SW480 (cell line): ENCODE results near the gene TAS1R2.
"Not testable (repeated sequence)": the region's sequence is repeated elsewhere in the genome, so short reads cannot be mapped to it uniquely, and the experiment has no call there.

Experiments used
- DNase-seq: peaks from one replicate; pipeline ENCODE4 v3.0.0-alpha.2; 2016; ENCODE audit warnings: low spot score

Gene TAS1R2

GRCh38 chr1:18859560-18859959 lies at the start of gene TAS1R2:
Gene TAS1R2, minus strand, starts transcription at chr1:18859660. Its CDS starts 0 bp downstream, at chr1:18859660.
- no peak for DNase-seq

GRCh38 chr1:18907917-18908845 lies 48.7 kb upstream of the TAS1R2 start:
- DNase-seq, result no peak

- DNase-seq, result peak; percentile 52
Measured at GRCh38 chr1:18907021-18907916, 47.8 kb upstream of the TAS1R2 start.

GRCh38 chr1:18903291-18903756 lies 43.9 kb upstream of the TAS1R2 start:
- DNase-seq, result no peak

GRCh38 chr1:18902523-18903290 lies 43.2 kb upstream of the TAS1R2 start, which contains the start of gene ALDH4A1:
Gene ALDH4A1, minus strand, starts transcription at chr1:18902555. Its CDS starts 32 bp downstream, at chr1:18902523.
- DNase-seq, result peak; percentile 99

- DNase-seq, result peak; percentile 29
Measured at GRCh38 chr1:18901952-18902522, 42.6 kb upstream of the TAS1R2 start.

- DNase-seq, result no peak
Measured at GRCh38 chr1:18901147-18901951, 41.9 kb upstream of the TAS1R2 start.

GRCh38 chr1:18900303-18900841 lies 40.9 kb upstream of the TAS1R2 start:
- no peak for DNase-seq

GRCh38 chr1:18899363-18900049 lies 40.0 kb upstream of the TAS1R2 start:
- DNase-seq, result no peak

- DNase-seq, result no peak
Measured at GRCh38 chr1:18898567-18898966, 39.1 kb upstream of the TAS1R2 start.

GRCh38 chr1:18895317-18895716 lies 35.9 kb upstream of the TAS1R2 start:
- no peak for DNase-seq

- no peak for DNase-seq
Measured at GRCh38 chr1:18893120-18893519, 33.7 kb upstream of the TAS1R2 start.

- DNase-seq, result not testable (repeated sequence)
Measured at GRCh38 chr1:18891858-18892257, 32.4 kb upstream of the TAS1R2 start.

- DNase-seq, result no peak
Measured at GRCh38 chr1:18891426-18891780, 31.9 kb upstream of the TAS1R2 start.

GRCh38 chr1:18890706-18891425 lies 31.4 kb upstream of the TAS1R2 start:
- no peak for DNase-seq

GRCh38 chr1:18886003-18886335 lies 26.5 kb upstream of the TAS1R2 start:
- no peak for DNase-seq

GRCh38 chr1:18885311-18886002 lies 26.0 kb upstream of the TAS1R2 start:
- no peak for DNase-seq

GRCh38 chr1:18884727-18885126 lies 25.3 kb upstream of the TAS1R2 start:
- DNase-seq, result no peak

- no peak for DNase-seq
Measured at GRCh38 chr1:18884419-18884717, 24.9 kb upstream of the TAS1R2 start.
